Fibroblast of upper back skin (primary cell): ENCODE results near the gene OR5T1.

Source experiments
- DNase-seq: peaks from one replicate; pipeline ENCODE4 v3.0.0-alpha.2; 2013

The OR5T1 gene

GRCh38 chr11:56273854-56274253 is at the start of gene OR5T1:
TSS of gene OR5T1 (plus strand) at chr11:56274154. CDS start at chr11:56275639, 1,485 bp downstream.
- no peak for DNase-seq

DNA sequence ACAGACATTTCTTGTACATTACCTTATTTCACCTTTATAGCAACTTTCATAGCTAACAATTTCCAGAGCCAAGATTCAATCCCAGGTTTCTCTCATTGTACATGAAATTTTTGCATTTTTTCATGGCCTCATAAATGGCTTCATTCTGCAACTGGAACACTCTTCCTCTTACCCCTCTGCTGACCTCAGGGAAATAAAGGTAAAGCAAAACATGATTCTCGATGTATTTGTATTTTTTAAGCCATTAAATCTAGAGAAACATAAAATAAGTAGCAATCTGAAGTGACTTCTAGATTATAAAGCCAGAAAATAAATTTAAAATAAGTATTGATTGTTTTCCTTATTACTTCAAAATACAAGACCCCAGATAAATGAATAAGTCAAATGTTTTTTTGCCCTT is 39.8 kb upstream of the OR5T1 start, which contains the start of gene OR5T2:
Gene OR5T2, minus strand, starts transcription at position 101 of the 400 bp plus-strand sequence. CDS start 1,193 bp downstream, outside the sequence.
- no peak for DNase-seq

- DNase-seq, result no peak
These were observed 22.0 kb upstream of the OR5T1 start, which contains the start of gene OR5T3 for GRCh38 chr11:56251954-56252353. TSS of gene OR5T3 (plus strand) at chr11:56252254. CDS start at chr11:56252254, 0 bp downstream.

DNA sequence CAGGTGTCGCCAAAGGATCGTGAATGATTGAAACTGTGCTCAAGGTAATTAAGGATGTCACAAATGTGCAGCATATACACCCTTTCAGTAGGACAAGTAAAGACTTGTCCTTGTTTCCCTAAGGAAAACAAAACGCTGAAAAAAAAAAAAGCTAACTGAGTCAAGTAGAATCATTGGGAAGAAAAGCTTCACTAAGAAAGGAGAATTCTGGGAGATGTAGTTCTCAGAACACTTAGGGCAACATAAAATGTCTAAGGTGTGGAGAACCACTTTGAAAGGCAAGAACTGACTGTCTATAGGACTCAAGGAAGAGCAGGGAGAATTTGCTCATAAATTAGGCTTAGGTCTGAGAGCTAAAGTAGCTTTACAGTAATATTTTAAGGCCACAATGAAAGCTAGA is 2.9 kb upstream of the OR5T1 start:
- no peak for DNase-seq

GRCh38 chr11:56292154-56292553 is 18.2 kb downstream of the OR5T1 start, which contains the start of gene OR8H1:
TSS of gene OR8H1 (minus strand) at chr11:56292254. CDS start at chr11:56291062, 1,192 bp downstream.
- DNase-seq, result no peak

DNA sequence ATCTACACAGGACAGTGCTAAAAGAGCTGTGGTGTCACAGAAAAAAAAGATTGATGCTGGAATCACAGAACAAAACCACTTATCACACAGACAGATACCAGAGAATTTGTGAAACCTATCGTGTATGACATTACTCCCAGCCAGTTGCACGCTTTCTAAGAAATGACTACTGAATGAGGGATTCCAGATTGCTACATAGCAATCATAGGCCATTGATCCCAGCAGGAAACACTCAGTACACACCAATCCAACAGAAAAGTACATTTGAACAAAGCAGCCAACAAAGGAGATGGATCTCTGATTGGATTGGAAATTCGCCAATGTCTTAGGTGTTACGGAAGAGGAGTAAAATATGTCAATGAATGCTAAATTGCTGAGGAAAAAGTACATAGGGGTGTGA is 22.9 kb downstream of the OR5T1 start:
- DNase-seq, result no peak

DNA sequence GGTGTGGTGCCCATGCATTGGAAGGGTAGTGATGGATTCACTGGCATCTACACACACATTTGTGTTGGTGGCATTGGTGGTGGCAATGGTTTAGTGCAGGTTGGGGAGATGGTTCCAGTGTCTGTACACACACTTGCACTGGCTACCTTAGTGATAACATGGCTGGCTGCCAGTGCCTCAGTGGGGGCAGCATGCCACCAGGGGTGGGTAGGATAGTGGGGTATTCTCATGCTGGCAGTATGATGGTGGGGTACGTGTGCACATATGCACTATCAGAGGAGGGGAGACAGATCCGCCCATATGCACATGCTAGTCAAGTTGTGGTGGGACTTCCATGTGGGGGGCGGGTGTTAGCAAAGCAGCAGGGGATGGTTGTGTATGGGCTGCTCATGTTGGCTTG is 33.9 kb downstream of the OR5T1 start:
- DNase-seq, result no peak

- DNase-seq, result no peak
These were observed 40.9 kb downstream of the OR5T1 start, which contains the start of gene OR8K3 for GRCh38 chr11:56314844-56315243. TSS of gene OR8K3 (plus strand) at chr11:56315144. CDS start at chr11:56318307, 3,163 bp downstream.
